Hepatocyte (in vitro differentiated cells): ENCODE results near the gene BRCA2. TPM values are rescaled to one million over a fixed set of nuclear protein-coding genes. Genes with fewer than 3 reads are reported as not detected.

ENCODE experiments used
- DNase-seq: peaks from one replicate; pipeline ENCODE4 v3.0.0-alpha.2; 2016; ENCODE audit warnings: low spot score
- H2AFZ ChIP-seq: fragments of 200-600 bp; sonication (generic); 2 replicates; pipeline ENCODE4 v1.6.0; 2016; ENCODE audit warnings: antibody characterized with exemption, mild to moderate bottlenecking
- H3K27ac ChIP-seq: fragments of 200-600 bp; sonication (generic); 2 replicates; pipeline ENCODE4 v1.5.1; 2016; ENCODE audit warnings: mild to moderate bottlenecking
- H3K27me3 ChIP-seq: fragments of 200-600 bp; sonication (generic); 2 replicates; pipeline ENCODE4 v1.6.1; 2016
- H3K36me3 ChIP-seq: fragments of 200-600 bp; sonication (generic); replicated peaks from 2 replicates; pipeline ENCODE4 v1.5.1; 2016; ENCODE audit warnings: low read depth; ENCODE audit not compliant: insufficient read depth
- H3K4me1 ChIP-seq: fragments of 200-600 bp; sonication (generic); 2 replicates; pipeline ENCODE4 v1.5.1; 2016; ENCODE audit warnings: mild to moderate bottlenecking, moderate library complexity; ENCODE audit not compliant: insufficient read depth
- H3K4me2 ChIP-seq: fragments of 200-600 bp; sonication (generic); 2 replicates; pipeline ENCODE4 v1.6.0; 2016
- H3K4me3 ChIP-seq: fragments of 200-600 bp; sonication (generic); 2 replicates; pipeline ENCODE4 v1.5.1; 2016; ENCODE audit warnings: mild to moderate bottlenecking
- H3K79me2 ChIP-seq: fragments of 200-600 bp; sonication (generic); 2 replicates; pipeline ENCODE4 v1.6.0; 2017; ENCODE audit warnings: mild to moderate bottlenecking
- H3K9me2 ChIP-seq: fragments of 200-600 bp; sonication (generic); replicated peaks from 2 replicates; pipeline ENCODE4 v1.6.0; 2017; ENCODE audit warnings: mild to moderate bottlenecking; ENCODE audit not compliant: insufficient read depth
- H3K9me3 ChIP-seq: fragments of 200-600 bp; sonication (generic); 2 replicates; pipeline ENCODE4 v1.5.1; 2016; ENCODE audit warnings: low read depth, mild to moderate bottlenecking
- H4K20me1 ChIP-seq: fragments of 200-600 bp; sonication (generic); 2 replicates; pipeline ENCODE4 v1.6.0; 2016; ENCODE audit warnings: mild to moderate bottlenecking; ENCODE audit not compliant: insufficient read depth, poor library complexity, severe bottlenecking
- EZH2 ChIP-seq: fragments of 200-600 bp; sonication (generic); IDR thresholded peaks from 2 replicates; pipeline ENCODE4 v1.6.1; 2016; ENCODE audit warnings: antibody characterized with exemption, mild to moderate bottlenecking, borderline replicate concordance
- EZH2phosphoT487 ChIP-seq: fragments of 200-600 bp; sonication (generic); IDR thresholded peaks from one replicate; pipeline ENCODE4 v1.6.1; 2018; ENCODE audit warnings: antibody characterized with exemption, mild to moderate bottlenecking, low read depth, moderate library complexity; ENCODE audit not compliant: unreplicated experiment, severe bottlenecking
- WGBS: methylation state at CpG from one replicate; pipeline ENCODE4 v1.1.6; 2016; ENCODE audit warnings: low lambda C conversion rate; ENCODE audit errors: missing lambda C conversion rate; 5-methylcytosine and 5-hydroxymethylcytosine counted together
- polyA plus RNA-seq: library from polyadenylated mRNA; unstranded; fragments of >200 nt; fragmentation: Nextera tagmentation; extraction: Ambion mirVana; gene quantifications from 2 replicates; pipeline ENCODE4 v1.2.1, GENCODE V29; 2016
- total RNA-seq: library from RNA; depleted of rRNA; stranded (reverse); fragments of >200 nt; gene quantifications from 2 replicates; pipeline ENCODE4 v1.2.3, GENCODE V29; 2014
- TF ChIP-seq, protein P1 (sequence below): fragments of 200-600 bp; sonication (generic); IDR thresholded peaks from 2 replicates; pipeline ENCODE4 v1.5.1; 2016; ENCODE audit warnings: antibody characterized with exemption, mild to moderate bottlenecking; ENCODE audit not compliant: poor library complexity

The BRCA2 gene
- total and polyA plus RNA-seq, 2 experiments from 2014 or later = 1.4 to 2.8 TPM

DNA sequence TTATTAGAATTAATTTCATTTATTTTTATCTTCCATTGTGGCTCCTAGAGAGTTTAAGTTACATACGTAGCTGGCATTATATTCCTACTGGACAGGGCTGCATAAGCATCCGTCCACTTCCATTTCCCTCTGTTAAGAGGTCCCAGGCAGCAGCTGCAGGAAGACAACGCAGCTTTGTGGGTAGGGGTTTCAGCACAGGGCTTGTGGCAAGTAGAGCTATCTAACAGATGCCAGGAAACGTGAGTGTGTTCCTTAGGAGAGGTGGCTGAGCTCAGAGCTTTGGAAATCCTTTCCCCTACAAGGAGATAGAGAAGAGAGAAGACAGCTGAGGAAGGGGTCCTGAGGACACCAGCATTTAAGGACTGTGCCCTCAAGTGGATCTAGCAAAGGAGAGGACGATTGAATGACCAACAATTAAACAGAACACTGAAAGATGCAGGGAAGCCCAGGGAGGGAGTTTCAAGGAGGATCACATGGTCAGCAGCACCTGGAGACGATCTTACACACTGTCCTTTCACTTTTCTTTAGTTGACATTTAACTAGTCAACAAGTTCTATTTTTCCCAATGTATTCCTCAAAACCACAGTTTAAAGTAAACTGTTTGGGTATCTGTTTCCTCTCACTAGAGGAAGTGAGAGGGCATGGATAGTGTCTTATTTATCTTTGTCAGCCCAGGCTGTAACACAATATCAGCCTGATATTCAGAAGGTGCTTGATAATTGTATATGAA lies 114.9 kb downstream of the BRCA2 start:
- Histone ChIP-seq H3K4me1 (peaks cover 15% of the 10 kb centered on the region), H3K4me2 (no peak overlapping the region), H3K27me3 (no peaks in the 10 kb centered on the region), H4K20me1 (no peaks in the 10 kb centered on the region), H2AFZ (no peak overlapping the region), H3K9me3 (no peaks in the 10 kb centered on the region), H3K9me2 (no peaks in the 10 kb centered on the region), H3K36me3 (no peaks in the 10 kb centered on the region), H3K79me2 (peaks cover 7% of the 10 kb centered on the region), H3K27ac (no peak overlapping the region), H3K4me3 (no peak overlapping the region)
- WGBS = 81% methylated on average over 6 of the region's 6 CpGs
- TF ChIP-seq EZH2phosphoT487 = no peak
- no peak for TF ChIP-seq EZH2
- no peak for DNase-seq

GRCh38 chr13:32431361-32431760 lies 116.1 kb downstream of the BRCA2 start:
- Histone ChIP-seq H3K27ac (no peak overlapping the region), H3K9me3 (no peaks in the 10 kb centered on the region), H4K20me1 (no peaks in the 10 kb centered on the region), H3K9me2 (no peaks in the 10 kb centered on the region), H3K27me3 (no peaks in the 10 kb centered on the region), H3K4me1 (peaks cover 15% of the 10 kb centered on the region), H2AFZ (no peak overlapping the region), H3K4me2 (no peak overlapping the region), H3K79me2 (no peaks in the 10 kb centered on the region), H3K36me3 (no peaks in the 10 kb centered on the region), H3K4me3 (no peak overlapping the region)
- DNase-seq = no peak
- 78% methylated on average over 5 of the region's 5 CpGs for WGBS
- TF ChIP-seq EZH2phosphoT487 (no peak), EZH2 (no peak)
- TF ChIP-seq, protein P1, sequence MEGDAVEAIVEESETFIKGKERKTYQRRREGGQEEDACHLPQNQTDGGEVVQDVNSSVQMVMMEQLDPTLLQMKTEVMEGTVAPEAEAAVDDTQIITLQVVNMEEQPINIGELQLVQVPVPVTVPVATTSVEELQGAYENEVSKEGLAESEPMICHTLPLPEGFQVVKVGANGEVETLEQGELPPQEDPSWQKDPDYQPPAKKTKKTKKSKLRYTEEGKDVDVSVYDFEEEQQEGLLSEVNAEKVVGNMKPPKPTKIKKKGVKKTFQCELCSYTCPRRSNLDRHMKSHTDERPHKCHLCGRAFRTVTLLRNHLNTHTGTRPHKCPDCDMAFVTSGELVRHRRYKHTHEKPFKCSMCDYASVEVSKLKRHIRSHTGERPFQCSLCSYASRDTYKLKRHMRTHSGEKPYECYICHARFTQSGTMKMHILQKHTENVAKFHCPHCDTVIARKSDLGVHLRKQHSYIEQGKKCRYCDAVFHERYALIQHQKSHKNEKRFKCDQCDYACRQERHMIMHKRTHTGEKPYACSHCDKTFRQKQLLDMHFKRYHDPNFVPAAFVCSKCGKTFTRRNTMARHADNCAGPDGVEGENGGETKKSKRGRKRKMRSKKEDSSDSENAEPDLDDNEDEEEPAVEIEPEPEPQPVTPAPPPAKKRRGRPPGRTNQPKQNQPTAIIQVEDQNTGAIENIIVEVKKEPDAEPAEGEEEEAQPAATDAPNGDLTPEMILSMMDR = no peak

GRCh38 chr13:32432856-32433255 lies 117.5 kb downstream of the BRCA2 start:
- Histone ChIP-seq H3K4me2 (no peak overlapping the region), H3K27me3 (no peaks in the 10 kb centered on the region), H3K4me1 (peaks cover 7% of the 10 kb centered on the region), H3K9me3 (no peaks in the 10 kb centered on the region), H3K27ac (no peak overlapping the region), H2AFZ (no peak overlapping the region), H3K79me2 (no peaks in the 10 kb centered on the region), H3K4me3 (no peak overlapping the region), H3K9me2 (no peaks in the 10 kb centered on the region), H3K36me3 (no peaks in the 10 kb centered on the region), H4K20me1 (no peaks in the 10 kb centered on the region)
- 91% methylated on average over 3 of the region's 3 CpGs for WGBS
- TF ChIP-seq, protein P1 = no peak
- no peak for TF ChIP-seq EZH2
- no peak for TF ChIP-seq EZH2phosphoT487
- no peak for DNase-seq

- H3K79me2 ChIP-seq = no peaks in the 10 kb centered on the region
- no peak for DNase-seq
- 83% methylated on average over 4 of the region's 4 CpGs for WGBS
- no peaks in the 10 kb centered on the region for H3K4me1 ChIP-seq
- H3K9me2 ChIP-seq = no peaks in the 10 kb centered on the region
- TF ChIP-seq, protein P1 = no peak
- TF ChIP-seq EZH2phosphoT487 (no peak), EZH2 (no peak)
- no peaks in the 10 kb centered on the region for H3K27me3 ChIP-seq
- H2AFZ ChIP-seq = no peak overlapping the region
- no peak overlapping the region for H3K4me2 ChIP-seq
- no peaks in the 10 kb centered on the region for H4K20me1 ChIP-seq
- H3K9me3 ChIP-seq = no peaks in the 10 kb centered on the region
- no peaks in the 10 kb centered on the region for H3K36me3 ChIP-seq
- H3K4me3 ChIP-seq = no peak overlapping the region
- H3K27ac ChIP-seq = no peak overlapping the region
Observed at GRCh38 chr13:32438871-32439270, 123.6 kb downstream of the BRCA2 start.
